ENCODE measurements around the gene MOV10.

Gene MOV10

DNA sequence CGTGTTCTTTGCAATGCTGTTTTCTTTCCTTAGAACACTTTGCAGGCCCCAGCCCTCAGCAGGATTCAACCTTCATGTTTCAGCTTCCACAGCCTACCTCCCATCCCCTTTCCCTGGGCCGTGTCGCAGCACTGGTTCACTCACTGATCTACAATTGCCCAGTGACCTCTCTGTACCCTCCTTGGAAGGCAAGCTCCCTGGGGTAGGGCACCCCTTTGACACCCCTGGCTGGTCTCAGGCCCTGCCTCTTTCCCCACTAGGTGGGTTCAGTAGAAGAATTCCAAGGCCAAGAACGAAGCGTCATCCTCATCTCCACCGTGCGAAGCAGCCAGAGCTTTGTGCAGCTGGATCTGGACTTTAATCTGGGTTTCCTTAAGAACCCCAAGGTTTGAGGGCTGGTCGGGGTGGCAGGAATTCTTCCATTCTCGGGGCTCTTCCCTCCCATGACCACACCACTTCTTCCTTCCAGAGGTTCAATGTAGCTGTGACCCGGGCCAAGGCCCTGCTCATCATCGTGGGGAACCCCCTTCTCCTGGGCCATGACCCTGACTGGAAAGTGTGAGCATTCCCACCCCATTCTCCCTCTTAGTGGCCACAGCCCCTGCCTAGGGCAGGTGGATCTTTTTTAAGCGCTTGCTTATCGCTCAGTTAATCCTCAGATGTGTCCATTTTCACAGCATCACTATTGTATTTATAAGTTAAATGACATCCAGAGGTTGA, 25.1 kb downstream of the MOV10 start:
- Mint-ChIP-seq H3K36me3 (ENCODE audit: low read depth) (peaks cover 41% of the 10 kb centered on the region), H3K4me3 (no peak overlapping the region), H3K27me3 (ENCODE audit: low read depth) (no peaks in the 10 kb centered on the region), H3K27ac (peak overlapping the region; percentile 91), H3K9me3 (no peaks in the 10 kb centered on the region), H3K4me1 (ENCODE audit: low read depth) (peaks cover 48% of the 10 kb centered on the region)
- DNase-seq (ENCODE audit: low spot score): no peak

DNA sequence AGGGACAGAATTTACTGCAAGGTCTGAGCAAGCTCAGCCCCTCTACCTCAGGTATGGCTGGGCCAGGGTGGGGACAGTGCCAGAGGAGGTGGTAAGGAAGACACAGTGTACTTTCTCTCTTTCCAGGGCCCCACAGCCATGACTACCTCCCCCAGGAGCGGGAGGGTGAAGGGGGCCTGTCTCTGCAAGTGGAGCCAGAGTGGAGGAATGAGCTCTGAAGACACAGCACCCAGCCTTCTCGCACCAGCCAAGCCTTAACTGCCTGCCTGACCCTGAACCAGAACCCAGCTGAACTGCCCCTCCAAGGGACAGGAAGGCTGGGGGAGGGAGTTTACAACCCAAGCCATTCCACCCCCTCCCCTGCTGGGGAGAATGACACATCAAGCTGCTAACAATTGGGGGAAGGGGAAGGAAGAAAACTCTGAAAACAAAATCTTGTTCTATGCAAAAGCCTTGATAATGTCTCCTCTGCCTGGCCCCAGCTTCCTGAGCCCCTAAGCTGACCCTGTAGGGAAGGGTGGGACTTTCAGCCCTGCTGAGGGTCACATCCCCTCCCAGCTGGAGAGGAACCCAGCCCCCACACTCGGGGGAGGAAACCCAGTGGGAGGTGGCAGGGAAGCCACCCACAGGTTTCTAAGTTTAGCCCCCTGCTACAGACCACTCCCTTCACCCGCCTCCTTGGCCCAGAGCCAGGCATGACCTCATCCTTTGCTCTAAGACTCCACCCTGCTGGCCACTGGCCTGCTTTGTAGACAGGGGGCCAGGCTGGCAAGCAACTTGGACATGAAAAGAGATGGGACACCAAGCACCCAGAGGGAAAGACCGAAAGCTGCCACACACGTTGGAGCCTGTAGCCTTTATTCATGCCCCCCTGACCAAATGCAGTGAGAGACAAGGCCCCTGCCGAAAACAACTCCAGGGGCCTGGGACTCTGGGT, 26.1 kb downstream of the MOV10 start:
- H3K9me3 Mint-ChIP-seq: no peaks in the 10 kb centered on the region
- peak overlapping the region; percentile 91 for H3K27ac Mint-ChIP-seq
- H3K4me1 Mint-ChIP-seq (ENCODE audit: low read depth): peaks cover 57% of the 10 kb centered on the region
- H3K4me3 Mint-ChIP-seq: peak overlapping the region; percentile 59
- peak; percentile 64 for DNase-seq (ENCODE audit: low spot score)
- no peaks in the 10 kb centered on the region for H3K27me3 Mint-ChIP-seq (ENCODE audit: low read depth)
- peaks cover 37% of the 10 kb centered on the region for H3K36me3 Mint-ChIP-seq (ENCODE audit: low read depth)

DNA sequence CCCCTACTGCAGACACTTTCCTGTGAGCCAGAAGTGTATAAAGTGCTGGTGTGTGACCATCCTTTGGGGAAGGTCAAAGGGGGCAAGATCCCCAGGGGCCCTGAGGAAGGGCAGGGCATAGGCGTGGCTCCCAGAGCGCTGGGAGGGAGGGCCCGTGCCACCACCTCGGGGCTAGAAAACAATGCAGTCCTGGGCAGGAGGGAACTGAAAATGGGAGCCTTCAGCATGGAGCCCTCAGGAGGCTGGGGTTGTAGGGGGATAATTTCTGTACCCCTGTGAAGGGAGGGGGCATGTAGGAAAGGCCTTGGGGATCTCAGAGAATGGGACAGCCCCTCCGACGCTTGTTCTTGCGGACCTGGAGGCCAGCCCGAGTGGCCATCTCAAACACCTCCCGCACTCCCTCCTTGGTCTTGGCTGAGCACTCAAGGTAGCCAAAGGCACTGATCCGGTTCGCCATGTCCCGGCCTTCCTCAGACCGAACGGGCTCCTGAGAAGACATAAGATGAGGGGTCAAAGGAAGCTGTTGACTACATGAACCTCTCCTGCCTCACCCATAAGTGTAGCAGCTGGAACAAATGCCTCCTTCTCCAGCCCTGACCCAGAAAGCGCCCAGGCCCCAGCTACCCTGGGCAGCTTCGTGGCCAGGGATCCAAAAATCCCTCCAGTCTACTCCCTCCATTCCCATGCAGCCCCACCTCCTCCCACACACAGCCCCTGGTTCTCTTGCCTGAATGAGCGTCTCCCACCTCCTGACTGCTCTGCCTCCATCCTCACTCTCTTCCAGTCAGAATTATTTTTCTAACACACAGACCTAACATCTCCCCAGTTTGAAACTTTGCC, 27.0 kb downstream of the MOV10 start:
- peak overlapping the region; percentile 91 for H3K27ac Mint-ChIP-seq
- no peak for DNase-seq (ENCODE audit: low spot score)
- H3K9me3 Mint-ChIP-seq: no peaks in the 10 kb centered on the region
- peaks cover 37% of the 10 kb centered on the region for H3K36me3 Mint-ChIP-seq (ENCODE audit: low read depth)
- no peaks in the 10 kb centered on the region for H3K27me3 Mint-ChIP-seq (ENCODE audit: low read depth)
- peaks cover 61% of the 10 kb centered on the region for H3K4me1 Mint-ChIP-seq (ENCODE audit: low read depth)
- H3K4me3 Mint-ChIP-seq: peak overlapping the region; percentile 59

DNA sequence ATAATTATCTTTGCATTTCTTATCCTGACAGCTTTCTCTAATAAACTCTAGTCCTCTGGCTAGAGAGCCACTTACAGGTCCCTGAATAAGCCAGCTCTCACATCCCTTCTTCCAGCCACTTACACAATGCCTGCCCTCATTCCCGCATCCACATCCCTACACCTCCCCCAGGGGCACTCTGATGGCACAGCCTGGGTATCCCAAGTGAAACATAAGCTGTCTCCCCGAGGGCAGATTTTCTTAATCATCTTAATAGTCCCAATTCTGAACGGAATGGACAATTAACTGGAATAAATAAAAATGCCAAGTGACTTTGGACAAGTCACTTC, 27.6 kb downstream of the MOV10 start:
- Mint-ChIP-seq H3K4me1 (ENCODE audit: low read depth) (peaks cover 61% of the 10 kb centered on the region), H3K27me3 (ENCODE audit: low read depth) (no peaks in the 10 kb centered on the region), H3K27ac (peak overlapping the region; percentile 79), H3K9me3 (no peaks in the 10 kb centered on the region), H3K4me3 (no peak overlapping the region), H3K36me3 (ENCODE audit: low read depth) (peaks cover 34% of the 10 kb centered on the region)
- DNase-seq (ENCODE audit: low spot score): no peak

DNA sequence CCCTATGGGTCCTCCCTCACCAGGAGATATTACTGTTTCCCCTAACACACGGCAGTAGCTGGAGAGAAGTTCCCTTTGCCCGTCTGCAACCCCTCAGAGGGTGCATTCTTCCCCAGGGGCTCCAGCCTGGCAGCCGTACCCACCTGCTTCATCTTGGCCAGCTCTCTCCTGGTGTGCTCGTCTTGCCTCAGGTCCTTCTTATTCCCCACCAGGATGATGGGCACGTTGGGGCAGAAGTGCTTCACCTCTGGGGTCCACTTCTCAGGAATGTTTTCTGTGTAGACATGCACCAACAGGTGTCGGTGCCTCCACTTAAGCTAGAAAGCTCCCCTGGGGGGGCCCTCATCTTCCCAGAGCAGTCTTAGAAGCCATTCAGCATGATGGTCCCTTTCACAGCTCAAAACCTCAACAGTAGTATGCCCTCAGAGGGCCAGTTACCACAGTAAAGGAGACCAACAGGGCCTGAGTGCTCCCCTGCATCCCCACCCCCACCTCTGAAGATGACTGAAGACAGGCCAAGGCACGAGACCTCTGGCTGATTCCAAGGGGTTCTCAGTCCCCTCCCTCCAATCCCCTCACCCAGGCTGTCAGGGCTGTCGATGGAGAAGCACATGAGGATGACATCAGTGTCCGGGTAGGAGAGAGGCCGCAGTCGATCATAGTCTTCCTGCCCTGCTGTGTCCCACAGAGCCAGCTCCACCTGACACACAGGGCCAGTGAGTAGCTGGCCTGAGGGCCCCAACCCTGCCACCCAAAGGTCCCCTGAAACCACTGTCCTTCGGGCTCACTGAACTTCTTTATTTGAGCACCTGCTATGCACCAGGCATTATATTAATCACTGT, 28.2 kb downstream of the MOV10 start:
- peaks cover 32% of the 10 kb centered on the region for H3K36me3 Mint-ChIP-seq (ENCODE audit: low read depth)
- no peaks in the 10 kb centered on the region for H3K27me3 Mint-ChIP-seq (ENCODE audit: low read depth)
- H3K4me3 Mint-ChIP-seq: peak overlapping the region; percentile 47
- peaks cover 63% of the 10 kb centered on the region for H3K4me1 Mint-ChIP-seq (ENCODE audit: low read depth)
- DNase-seq (ENCODE audit: low spot score): no peak
- H3K9me3 Mint-ChIP-seq: no peaks in the 10 kb centered on the region
- peak overlapping the region; percentile 79 for H3K27ac Mint-ChIP-seq

DNA sequence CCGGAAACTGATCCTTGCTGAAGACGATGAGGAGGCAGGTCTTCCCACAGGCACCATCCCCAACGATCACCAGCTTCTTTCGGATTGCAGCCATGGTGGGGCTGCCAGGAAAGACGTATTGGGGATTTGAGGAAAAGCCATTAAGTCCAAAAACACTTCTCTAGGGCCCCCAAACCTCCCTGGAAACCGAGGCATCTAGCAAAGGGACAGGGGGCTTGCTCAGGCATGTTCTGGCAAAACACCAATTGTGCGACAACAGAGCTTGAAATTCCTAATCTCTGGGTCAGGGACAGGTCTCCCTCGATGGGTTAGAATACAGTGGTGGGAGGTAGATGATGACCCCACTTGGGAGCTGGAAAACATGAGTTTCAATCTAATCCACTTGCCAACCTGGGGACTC, 29.2 kb downstream of the MOV10 start:
- Mint-ChIP-seq H3K36me3 (ENCODE audit: low read depth) (peaks cover 31% of the 10 kb centered on the region), H3K4me1 (ENCODE audit: low read depth) (peaks cover 67% of the 10 kb centered on the region), H3K9me3 (no peaks in the 10 kb centered on the region), H3K4me3 (peak overlapping the region; percentile 87), H3K27ac (peak overlapping the region; percentile 93), H3K27me3 (ENCODE audit: low read depth) (peaks cover 5% of the 10 kb centered on the region)
- DNase-seq (ENCODE audit: low spot score): no peak

DNA sequence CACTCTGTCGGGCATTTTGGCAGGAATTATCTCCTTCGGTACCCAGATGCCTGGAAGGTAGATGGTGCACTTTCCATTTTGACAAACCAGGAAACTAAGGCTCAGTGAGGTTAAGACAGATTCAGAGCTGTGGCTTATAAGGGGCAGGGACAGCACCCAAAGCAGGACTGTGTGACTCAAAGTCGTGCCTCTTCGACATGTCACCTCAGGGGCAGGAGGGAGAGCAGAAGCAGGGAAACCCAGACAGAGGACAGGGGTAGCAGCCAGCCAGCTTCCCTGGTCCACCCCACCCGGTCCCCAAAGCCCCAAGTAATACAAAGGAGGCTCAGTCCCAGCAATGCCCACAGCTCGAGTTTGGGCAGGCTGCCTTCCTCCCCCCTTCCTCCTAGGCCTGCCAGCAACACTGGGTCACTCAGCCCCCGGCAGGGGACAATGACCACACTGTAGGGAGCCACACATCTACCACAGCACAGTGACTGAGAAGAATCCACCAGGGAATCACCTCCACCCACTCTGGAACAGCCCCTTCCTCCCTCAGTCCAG, 30.0 kb downstream of the MOV10 start:
- Mint-ChIP-seq H3K9me3 (no peaks in the 10 kb centered on the region), H3K4me3 (peak overlapping the region; percentile 87), H3K27me3 (ENCODE audit: low read depth) (peaks cover 10% of the 10 kb centered on the region), H3K36me3 (ENCODE audit: low read depth) (peaks cover 25% of the 10 kb centered on the region), H3K4me1 (ENCODE audit: low read depth) (peaks cover 63% of the 10 kb centered on the region), H3K27ac (peak overlapping the region; percentile 93)
- DNase-seq (ENCODE audit: low spot score): peak; percentile 35

DNA sequence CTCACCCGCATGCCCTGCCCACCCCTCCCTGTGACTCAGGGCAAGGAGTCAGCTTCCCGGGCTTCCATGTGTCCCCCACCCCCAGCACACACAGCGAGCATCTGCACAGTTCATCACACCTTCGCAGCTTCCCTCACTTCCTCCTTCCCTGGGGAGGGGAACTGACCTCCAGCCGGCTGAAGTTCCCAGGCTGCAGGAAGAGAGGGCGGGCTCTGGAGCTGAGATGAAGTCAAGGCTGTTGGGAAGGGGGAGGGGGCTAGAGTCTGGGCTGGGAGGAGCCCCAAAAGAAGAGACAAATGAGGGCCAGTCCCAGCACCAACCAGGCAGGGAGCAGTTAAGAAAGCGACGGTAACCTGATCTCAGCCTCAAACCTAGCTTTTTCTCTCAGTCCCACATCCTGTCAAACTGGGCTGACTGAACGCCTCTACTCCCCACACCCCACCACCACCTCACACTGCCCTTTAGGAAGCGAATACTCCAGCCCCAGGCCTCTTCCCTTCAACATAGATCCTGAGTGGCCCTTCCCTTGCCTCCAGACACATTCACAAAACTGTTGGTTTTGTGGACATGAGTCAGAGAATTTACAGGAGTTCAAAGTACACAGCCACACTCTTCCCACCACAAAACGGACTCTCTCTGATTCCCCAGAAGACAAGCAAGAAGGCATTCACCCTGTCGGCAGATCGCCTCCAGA, 30.6 kb downstream of the MOV10 start:
- H3K27me3 Mint-ChIP-seq (ENCODE audit: low read depth): peaks cover 12% of the 10 kb centered on the region
- DNase-seq (ENCODE audit: low spot score): peak; percentile 73
- H3K36me3 Mint-ChIP-seq (ENCODE audit: low read depth): peaks cover 18% of the 10 kb centered on the region
- H3K4me3 Mint-ChIP-seq: peak overlapping the region; percentile 87
- peak overlapping the region; percentile 93 for H3K27ac Mint-ChIP-seq
- H3K4me1 Mint-ChIP-seq (ENCODE audit: low read depth): peaks cover 59% of the 10 kb centered on the region
- no peaks in the 10 kb centered on the region for H3K9me3 Mint-ChIP-seq

DNA sequence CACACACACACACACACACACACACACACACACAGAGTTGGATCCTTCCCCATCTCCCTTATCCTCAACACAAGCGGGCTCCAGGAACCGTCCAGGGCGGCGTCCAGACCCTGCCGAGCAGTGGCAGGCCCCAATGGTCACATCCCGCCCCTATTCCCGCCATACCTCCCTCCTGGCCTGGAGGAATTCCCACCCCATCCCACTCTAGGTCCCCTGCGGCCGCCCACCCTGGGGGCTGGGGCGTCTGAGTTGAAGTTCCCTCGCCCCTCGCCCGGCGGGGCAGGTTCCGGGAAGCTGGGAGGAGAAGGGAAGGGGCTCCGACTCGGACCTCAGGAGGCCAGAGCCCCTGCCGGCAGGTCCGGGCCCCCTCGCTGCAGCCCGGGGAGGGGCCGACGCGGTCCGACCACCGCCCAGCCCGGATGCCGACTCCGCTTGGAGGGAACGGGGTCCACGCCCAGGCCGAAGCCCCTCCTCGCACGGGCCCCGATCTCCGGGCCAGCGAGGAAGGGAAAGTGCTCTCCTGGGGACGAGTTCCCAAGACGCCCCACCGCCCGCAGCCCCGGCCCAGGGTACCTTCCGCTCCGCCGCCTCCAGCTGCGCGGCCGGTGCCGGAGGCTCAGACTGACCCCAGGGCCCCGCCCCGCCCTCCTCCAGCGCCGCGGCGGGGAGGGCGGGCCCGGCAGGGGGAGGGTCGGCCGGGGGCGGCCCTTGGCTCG, 32.2 kb downstream of the MOV10 start, which contains the start of gene RHOC:
Gene RHOC (minus strand): TSS at position 623 of the 716 bp plus-strand sequence. CDS start 3,328 bp downstream, outside the sequence.
- H3K36me3 Mint-ChIP-seq (ENCODE audit: low read depth): peaks cover 15% of the 10 kb centered on the region
- no peaks in the 10 kb centered on the region for H3K9me3 Mint-ChIP-seq
- H3K4me3 Mint-ChIP-seq: peak within 1 kb of the TSS; percentile 87
- H3K27ac Mint-ChIP-seq: peak within 1 kb of the TSS; percentile 93
- peaks cover 17% of the 10 kb centered on the region for H3K27me3 Mint-ChIP-seq (ENCODE audit: low read depth)
- peak; percentile 68 for DNase-seq (ENCODE audit: low spot score)
- peaks cover 44% of the 10 kb centered on the region for H3K4me1 Mint-ChIP-seq (ENCODE audit: low read depth)

DNA sequence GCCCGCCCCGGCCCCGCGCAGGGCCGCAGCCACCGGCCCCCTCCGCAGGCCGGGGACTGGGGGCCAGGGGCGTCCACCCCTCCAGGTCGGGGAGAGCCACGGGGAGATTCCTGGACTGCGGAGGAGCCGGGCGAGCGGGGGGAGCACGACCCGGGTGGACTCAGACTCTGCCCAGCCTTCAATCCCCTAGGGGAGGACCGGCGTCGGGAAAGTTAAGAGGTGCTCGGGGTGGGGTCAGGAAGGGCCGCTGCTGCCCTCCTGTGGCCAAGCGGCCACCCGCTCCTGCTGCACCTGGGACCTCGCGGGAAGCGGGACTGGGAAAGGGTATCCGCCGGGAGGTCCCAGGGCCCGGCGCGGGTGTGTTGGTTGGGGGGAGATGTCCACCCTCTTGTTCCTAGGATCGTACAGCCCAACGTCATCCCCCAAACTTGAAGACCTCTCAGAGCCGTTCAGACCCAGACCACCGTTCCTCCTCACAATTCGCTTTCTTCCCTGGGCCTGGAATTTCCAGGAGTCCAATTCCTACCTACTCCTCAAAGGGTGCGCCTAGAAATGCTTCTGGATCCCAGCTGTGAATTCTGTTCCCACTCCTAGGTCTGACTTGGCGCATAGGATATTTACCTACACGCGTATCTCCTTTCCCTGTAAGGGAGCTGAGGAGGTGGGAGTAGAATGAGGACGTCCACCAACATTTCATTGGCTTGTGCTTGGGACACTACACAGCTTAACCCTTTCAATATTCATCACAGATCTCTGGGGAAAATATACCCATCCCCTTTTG, 33.0 kb downstream of the MOV10 start:
- DNase-seq (ENCODE audit: low spot score): peak; percentile 72
- Mint-ChIP-seq H3K27me3 (ENCODE audit: low read depth) (peaks cover 17% of the 10 kb centered on the region), H3K27ac (peak overlapping the region; percentile 65), H3K9me3 (no peaks in the 10 kb centered on the region), H3K4me1 (ENCODE audit: low read depth) (peaks cover 37% of the 10 kb centered on the region), H3K4me3 (peak overlapping the region; percentile 87), H3K36me3 (ENCODE audit: low read depth) (peaks cover 7% of the 10 kb centered on the region)

DNA sequence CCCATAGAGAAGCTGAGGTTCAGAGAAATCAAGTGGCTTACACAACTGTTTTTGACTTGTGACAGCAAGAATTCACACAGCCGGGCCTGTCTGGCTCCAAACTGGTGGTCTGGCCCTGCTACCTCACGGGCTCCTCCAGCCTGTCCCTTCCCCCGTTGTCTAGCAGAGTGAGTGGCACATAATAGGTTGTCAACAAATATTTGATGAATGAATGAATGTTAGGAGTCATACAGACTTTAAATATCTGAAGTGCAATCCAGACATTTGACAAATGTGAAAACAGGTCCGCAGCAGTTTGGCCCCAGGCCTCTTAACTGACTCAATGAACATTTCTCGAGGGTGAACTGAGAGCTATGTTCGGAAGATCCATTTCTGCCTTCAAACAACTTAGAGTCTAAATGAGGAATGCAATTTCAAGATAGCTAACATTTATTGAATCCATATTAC, 33.6 kb downstream of the MOV10 start:
- peaks cover 22% of the 10 kb centered on the region for H3K27me3 Mint-ChIP-seq (ENCODE audit: low read depth)
- peaks cover 1% of the 10 kb centered on the region for H3K36me3 Mint-ChIP-seq (ENCODE audit: low read depth)
- no peak for DNase-seq (ENCODE audit: low spot score)
- peak overlapping the region; percentile 87 for H3K4me3 Mint-ChIP-seq
- H3K27ac Mint-ChIP-seq: no peak overlapping the region
- H3K9me3 Mint-ChIP-seq: no peaks in the 10 kb centered on the region
- peaks cover 30% of the 10 kb centered on the region for H3K4me1 Mint-ChIP-seq (ENCODE audit: low read depth)

Measured in T-helper 2 cell treated with Interferon-gamma antibody and Interleukin-4, amounts not matched to agents 5 μg/mL and 100 μg/mL, for 36 hours (primary cell).